Ovary (tissue), 3 donors: ENCODE measurements around the gene ST6GAL2.

ENCODE experiments used
- CTCF ChIP-seq, 3 donors: fragments of 450-650 bp in 2 of 3; fragments of 200-600 bp in 1 of 3; IDR thresholded peaks; one replicate each; pipeline versions ENCODE4 v1.5.1 to v1.8.0; 2016 to 2022; ENCODE audit warnings: antibody characterized with exemption in 3 of 3, mild to moderate bottlenecking in 1 of 3
- EP300 ChIP-seq: sonication (generic); formaldehyde crosslinking; IDR thresholded peaks from one replicate; pipeline ENCODE4 v1.6.1; 2017; ENCODE audit warnings: antibody characterized with exemption
- POLR2A ChIP-seq: fragments of 450-650 bp; IDR thresholded peaks from one replicate; pipeline ENCODE4 v1.6.1; 2017; ENCODE audit warnings: antibody characterized with exemption, mild to moderate bottlenecking, moderate library complexity
- donor health status: DM: no; HTN: no; CAD: no.

- no peak for TF ChIP-seq POLR2A
- no peak for TF ChIP-seq CTCF (IDR thresholded peaks at IDR 0.05)
- TF ChIP-seq EP300: no peak
Observed at GRCh38 chr2:106804161-106804560, 81.8 kb downstream of the ST6GAL2 start.
